HEK293 (cell line): ENCODE results near the gene CD151.

Experiments used
- CTCF ChIA-PET: fragments of 350-600 bp; formaldehyde crosslinking; extraction: SDS; loops from one replicate; lab custom pipeline; 2021; ENCODE audit warnings: antibody characterized with exemption; lab: Yijun Ruan, JAX
- POLR2A ChIA-PET: fragments of 300-600 bp; formaldehyde crosslinking; extraction: SDS; loops from one replicate; lab custom pipeline; 2020; ENCODE audit warnings: antibody characterized with exemption, inconsistent platforms; lab: Yijun Ruan, JAX
- H3K27ac ChIP-seq: fragments of 200-500 bp; sonication (Bioruptor generic); 2 replicates; pipeline ENCODE4 v1.5.1; 2014; ENCODE audit warnings: low read depth, low read length, control low read depth, inconsistent platforms; ENCODE audit errors: extremely low read depth
- H3K36me3 ChIP-seq, 2 experiments: fragments of 200-500 bp in 1 of 2; sonication (Bioruptor generic) in 1 of 2; 1 replicate in 1 of 2; 2 replicates in 1 of 2; pipeline ENCODE4 v1.5.1; 2014 to 2017; ENCODE audit warnings: inconsistent platforms in 2 of 2, low read length in 2 of 2; ENCODE audit not compliant: control insufficient read depth in 2 of 2, insufficient read depth in 1 of 2
- H3K4me1 ChIP-seq: fragments of 200-500 bp; sonication (Bioruptor generic); 2 replicates; pipeline ENCODE4 v1.5.1; 2014; ENCODE audit warnings: mild to moderate bottlenecking, low read length, inconsistent platforms; ENCODE audit not compliant: control insufficient read depth, insufficient read depth
- H3K4me3 ChIP-seq: 2 replicates; pipeline ENCODE4 v1.5.1; 2011; ENCODE audit warnings: low read depth, mild to moderate bottlenecking, control low read depth, low read length, moderate library complexity
- H3K9me3 ChIP-seq: fragments of 200-500 bp; sonication (Bioruptor generic); 2 replicates; pipeline ENCODE4 v1.5.1; 2014; ENCODE audit warnings: low read depth, low read length, inconsistent platforms; ENCODE audit not compliant: control insufficient read depth, insufficient read depth
- BCL11A ChIP-seq: fragments of 450-650 bp; formaldehyde crosslinking; IDR thresholded peaks from 2 replicates; pipeline ENCODE4 v1.5.1; 2016; ENCODE audit warnings: low read depth, missing biosample characterization, missing genetic modification characterization
- BCL11B ChIP-seq: fragments of 450-650 bp; formaldehyde crosslinking; IDR thresholded peaks from 2 replicates; pipeline ENCODE4 v1.5.1; 2016; ENCODE audit warnings: low read depth, missing biosample characterization, missing genetic modification characterization
- GLIS1 ChIP-seq: fragments of 450-650 bp; formaldehyde crosslinking; IDR thresholded peaks from 2 replicates; pipeline ENCODE4 v1.5.1; 2016; ENCODE audit warnings: missing biosample characterization, missing genetic modification characterization
- HIC1 ChIP-seq: fragments of 450-650 bp; formaldehyde crosslinking; IDR thresholded peaks from 2 replicates; pipeline ENCODE4 v1.5.1; 2016; ENCODE audit warnings: missing biosample characterization, missing genetic modification characterization
- HOXC10 ChIP-seq: sonication (generic); formaldehyde crosslinking; IDR thresholded peaks from 2 replicates; pipeline ENCODE4 v1.8.1; 2023; ENCODE audit warnings: mild to moderate bottlenecking, missing genetic modification reagents
- IKZF3 ChIP-seq: fragments of 450-650 bp; IDR thresholded peaks from 2 replicates; pipeline ENCODE4 v1.5.0; 2018; ENCODE audit warnings: missing biosample characterization, mild to moderate bottlenecking, missing genetic modification characterization, moderate library complexity
- KLF1 ChIP-seq: fragments of 450-650 bp; formaldehyde crosslinking; IDR thresholded peaks from 2 replicates; pipeline ENCODE4 v1.5.1; 2016; ENCODE audit warnings: missing biosample characterization, missing genetic modification characterization
- SP2 ChIP-seq: fragments of 450-650 bp; formaldehyde crosslinking; IDR thresholded peaks from 2 replicates; pipeline ENCODE4 v1.5.1; 2016; ENCODE audit warnings: missing biosample characterization, missing genetic modification characterization
- SP7 ChIP-seq: fragments of 450-650 bp; formaldehyde crosslinking; IDR thresholded peaks from 2 replicates; pipeline ENCODE4 v1.5.1; 2016; ENCODE audit warnings: missing biosample characterization, missing genetic modification characterization
- ZFHX2 ChIP-seq: fragments of 450-650 bp; formaldehyde crosslinking; conservative IDR thresholded peaks from 2 replicates; pipeline ENCODE4 v1.5.1; 2016; ENCODE audit warnings: missing biosample characterization, missing genetic modification characterization
- ZIC2 ChIP-seq: fragments of 450-650 bp; formaldehyde crosslinking; IDR thresholded peaks from 2 replicates; pipeline ENCODE4 v1.5.1; 2016; ENCODE audit warnings: missing biosample characterization, missing genetic modification characterization
- ZNF184 ChIP-seq: fragments of 450-650 bp; IDR thresholded peaks from 2 replicates; pipeline ENCODE4 v1.5.1; 2018; ENCODE audit warnings: missing biosample characterization, mild to moderate bottlenecking, missing genetic modification characterization
- ZNF19 ChIP-seq: fragments of 450-650 bp; formaldehyde crosslinking; IDR thresholded peaks from 2 replicates; pipeline ENCODE4; 2016; ENCODE audit warnings: missing biosample characterization, missing genetic modification characterization, low read depth
- ZNF211 ChIP-seq: fragments of 450-650 bp; formaldehyde crosslinking; IDR thresholded peaks from 2 replicates; pipeline ENCODE4 v1.5.1; 2016; ENCODE audit warnings: low read depth, missing biosample characterization, missing genetic modification characterization
- ZNF223 ChIP-seq: fragments of 450-650 bp; formaldehyde crosslinking; IDR thresholded peaks from 2 replicates; pipeline ENCODE4 v1.5.1; 2016; ENCODE audit warnings: missing biosample characterization, missing genetic modification characterization
- ZNF341 ChIP-seq: fragments of 450-650 bp; formaldehyde crosslinking; IDR thresholded peaks from 2 replicates; pipeline ENCODE4; 2016; ENCODE audit warnings: low read depth, missing biosample characterization, missing genetic modification characterization
- ZNF366 ChIP-seq: fragments of 450-650 bp; formaldehyde crosslinking; conservative IDR thresholded peaks from 2 replicates; pipeline ENCODE4 v1.5.1; 2016; ENCODE audit warnings: missing biosample characterization, missing genetic modification characterization
- ZNF596 ChIP-seq: fragments of 450-650 bp; IDR thresholded peaks from 2 replicates; pipeline ENCODE4 v1.5.0; 2018; ENCODE audit warnings: missing biosample characterization, mild to moderate bottlenecking, missing genetic modification characterization, moderate library complexity
- ZNF747 ChIP-seq: fragments of 450-650 bp; formaldehyde crosslinking; IDR thresholded peaks from 2 replicates; pipeline ENCODE4 v1.5.1; 2016; ENCODE audit warnings: missing biosample characterization, missing genetic modification characterization
- ZNF777 ChIP-seq: fragments of 450-650 bp; formaldehyde crosslinking; IDR thresholded peaks from 2 replicates; pipeline ENCODE4 v1.5.1; 2017; ENCODE audit warnings: missing biosample characterization, missing genetic modification characterization, borderline replicate concordance
- ZNF791 ChIP-seq: fragments of 450-650 bp; formaldehyde crosslinking; IDR thresholded peaks from 2 replicates; pipeline ENCODE4 v1.5.1; 2016; ENCODE audit warnings: missing biosample characterization, missing genetic modification characterization
- ZSCAN16 ChIP-seq: fragments of 450-650 bp; formaldehyde crosslinking; IDR thresholded peaks from 2 replicates; pipeline ENCODE4 v1.5.1; 2016; ENCODE audit warnings: missing biosample characterization, missing genetic modification characterization
- TF ChIP-seq, protein P1 (sequence below): fragments of 450-650 bp; formaldehyde crosslinking; IDR thresholded peaks from 2 replicates; pipeline ENCODE4 v1.5.1; 2016; ENCODE audit warnings: missing biosample characterization, missing genetic modification characterization
- TF ChIP-seq, protein P2 (sequence below): fragments of 450-650 bp; formaldehyde crosslinking; IDR thresholded peaks from 2 replicates; pipeline ENCODE4 v1.5.1; 2016; ENCODE audit warnings: missing biosample characterization, missing genetic modification characterization
- TF ChIP-seq, protein P3 (sequence below): fragments of 450-650 bp; formaldehyde crosslinking; IDR thresholded peaks from 2 replicates; pipeline ENCODE4 v1.5.1; 2016; ENCODE audit warnings: missing biosample characterization, missing genetic modification characterization
- TF ChIP-seq, protein P4 (sequence below): fragments of 450-650 bp; formaldehyde crosslinking; IDR thresholded peaks from 2 replicates; pipeline ENCODE4 v1.5.1; 2016; ENCODE audit warnings: missing biosample characterization, missing genetic modification characterization

CD151 gene

GRCh38 chr11:833849-834311, 1.1 kb downstream of the CD151 start (continued):
- TF ChIP-seq, protein P1, sequence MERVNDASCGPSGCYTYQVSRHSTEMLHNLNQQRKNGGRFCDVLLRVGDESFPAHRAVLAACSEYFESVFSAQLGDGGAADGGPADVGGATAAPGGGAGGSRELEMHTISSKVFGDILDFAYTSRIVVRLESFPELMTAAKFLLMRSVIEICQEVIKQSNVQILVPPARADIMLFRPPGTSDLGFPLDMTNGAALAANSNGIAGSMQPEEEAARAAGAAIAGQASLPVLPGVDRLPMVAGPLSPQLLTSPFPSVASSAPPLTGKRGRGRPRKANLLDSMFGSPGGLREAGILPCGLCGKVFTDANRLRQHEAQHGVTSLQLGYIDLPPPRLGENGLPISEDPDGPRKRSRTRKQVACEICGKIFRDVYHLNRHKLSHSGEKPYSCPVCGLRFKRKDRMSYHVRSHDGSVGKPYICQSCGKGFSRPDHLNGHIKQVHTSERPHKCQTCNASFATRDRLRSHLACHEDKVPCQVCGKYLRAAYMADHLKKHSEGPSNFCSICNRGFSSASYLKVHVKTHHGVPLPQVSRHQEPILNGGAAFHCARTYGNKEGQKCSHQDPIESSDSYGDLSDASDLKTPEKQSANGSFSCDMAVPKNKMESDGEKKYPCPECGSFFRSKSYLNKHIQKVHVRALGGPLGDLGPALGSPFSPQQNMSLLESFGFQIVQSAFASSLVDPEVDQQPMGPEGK (tag by site-specific recombination): peak; percentile 31; the same call in 1 of the 2 replicates
- TF ChIP-seq ZNF341: no peak; the same call in 1 of the 2 replicates
- TF ChIP-seq ZNF747: no peak
- TF ChIP-seq ZNF211 (tag by site-specific recombination): no peak
- no peak for TF ChIP-seq ZNF596 (tag by site-specific recombination)
- no peak for TF ChIP-seq ZNF223
- TF ChIP-seq ZNF19 (tag by site-specific recombination): no peak
- TF ChIP-seq HIC1 (tag by site-specific recombination): peak; percentile 41; the same call in 1 of the 2 replicates
- peak; percentile 20; the same call in 1 of the 2 replicates for TF ChIP-seq ZFHX2 (tag by site-specific recombination)
- peak; percentile 56 for TF ChIP-seq KLF1
- peak; percentile 22; the same call in 1 of the 2 replicates for TF ChIP-seq ZNF366 (tag by site-specific recombination)
- TF ChIP-seq ZNF777 (tag by site-specific recombination): no peak
- no peak for TF ChIP-seq ZNF791 (tag by site-specific recombination)
- TF ChIP-seq, protein P2, sequence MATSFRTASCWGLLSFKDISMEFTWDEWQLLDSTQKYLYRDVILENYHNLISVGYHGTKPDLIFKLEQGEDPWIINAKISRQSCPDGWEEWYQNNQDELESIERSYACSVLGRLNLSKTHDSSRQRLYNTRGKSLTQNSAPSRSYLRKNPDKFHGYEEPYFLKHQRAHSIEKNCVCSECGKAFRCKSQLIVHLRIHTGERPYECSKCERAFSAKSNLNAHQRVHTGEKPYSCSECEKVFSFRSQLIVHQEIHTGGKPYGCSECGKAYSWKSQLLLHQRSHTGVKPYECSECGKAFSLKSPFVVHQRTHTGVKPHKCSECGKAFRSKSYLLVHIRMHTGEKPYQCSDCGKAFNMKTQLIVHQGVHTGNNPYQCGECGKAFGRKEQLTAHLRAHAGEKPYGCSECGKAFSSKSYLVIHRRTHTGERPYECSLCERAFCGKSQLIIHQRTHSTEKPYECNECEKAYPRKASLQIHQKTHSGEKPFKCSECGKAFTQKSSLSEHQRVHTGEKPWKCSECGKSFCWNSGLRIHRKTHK (tag by site-specific recombination): no peak
- TF ChIP-seq, protein P3, sequence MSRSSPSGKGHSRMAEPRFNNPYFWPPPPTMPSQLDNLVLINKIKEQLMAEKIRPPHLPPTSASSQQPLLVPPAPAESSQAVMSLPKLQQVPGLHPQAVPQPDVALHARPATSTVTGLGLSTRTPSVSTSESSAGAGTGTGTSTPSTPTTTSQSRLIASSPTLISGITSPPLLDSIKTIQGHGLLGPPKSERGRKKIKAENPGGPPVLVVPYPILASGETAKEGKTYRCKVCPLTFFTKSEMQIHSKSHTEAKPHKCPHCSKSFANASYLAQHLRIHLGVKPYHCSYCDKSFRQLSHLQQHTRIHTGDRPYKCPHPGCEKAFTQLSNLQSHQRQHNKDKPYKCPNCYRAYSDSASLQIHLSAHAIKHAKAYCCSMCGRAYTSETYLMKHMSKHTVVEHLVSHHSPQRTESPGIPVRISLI (tag by site-specific recombination): no peak
- TF ChIP-seq SP7: peak; percentile 39; the same call in 1 of the 2 replicates
- no peak for TF ChIP-seq ZNF184
- no peak for TF ChIP-seq ZSCAN16 (tag by site-specific recombination)
- TF ChIP-seq HOXC10 (CRISPR knock-in tag): no peak

- H3K27ac ChIP-seq: no peak overlapping the region
- CTCF ChIA-PET: interaction anchor here (0.7 to 1.0 kb wide), 2 partner anchors 18 to 60 kb away, joined by 3 to 4 read pairs; no protein-coding TSS in a partner anchor
- no peaks in the 10 kb centered on the region; the same call in 1 of the 2 replicates for H3K4me1 ChIP-seq
- peak overlapping the region; percentile 9 for H3K4me3 ChIP-seq
- H3K36me3 ChIP-seq: peaks cover 0 to 49% of the 10 kb centered on the region in 2 experiments; a peak in 1 of 3 replicates
- H3K9me3 ChIP-seq: no peaks in the 10 kb centered on the region
- POLR2A ChIA-PET: interaction anchor here (1.0 to 15.0 kb wide), 7 partner anchors 7 to 38 kb away, joined by 3 to 202 read pairs (median 4); partner anchors contain the start of genes PNPLA2, POLR2L, RPLP2 and TSPAN4
- 0 out of 2 replicates have a peak, but pooled peaks have one; percentile 2 for TF ChIP-seq BCL11B (tag by site-specific recombination)
- peak; percentile 68; the same call in 1 of the 2 replicates for TF ChIP-seq ZIC2 (tag by site-specific recombination)
- TF ChIP-seq SP2: peak; percentile 37
- TF ChIP-seq GLIS1 (tag by site-specific recombination): peak; percentile 25; the same call in 1 of the 2 replicates
- 0 out of 2 replicates have a peak, but pooled peaks have one; percentile 10 for TF ChIP-seq BCL11A (tag by site-specific recombination)
- TF ChIP-seq IKZF3 (tag by site-specific recombination): no peak
- TF ChIP-seq, protein P4, sequence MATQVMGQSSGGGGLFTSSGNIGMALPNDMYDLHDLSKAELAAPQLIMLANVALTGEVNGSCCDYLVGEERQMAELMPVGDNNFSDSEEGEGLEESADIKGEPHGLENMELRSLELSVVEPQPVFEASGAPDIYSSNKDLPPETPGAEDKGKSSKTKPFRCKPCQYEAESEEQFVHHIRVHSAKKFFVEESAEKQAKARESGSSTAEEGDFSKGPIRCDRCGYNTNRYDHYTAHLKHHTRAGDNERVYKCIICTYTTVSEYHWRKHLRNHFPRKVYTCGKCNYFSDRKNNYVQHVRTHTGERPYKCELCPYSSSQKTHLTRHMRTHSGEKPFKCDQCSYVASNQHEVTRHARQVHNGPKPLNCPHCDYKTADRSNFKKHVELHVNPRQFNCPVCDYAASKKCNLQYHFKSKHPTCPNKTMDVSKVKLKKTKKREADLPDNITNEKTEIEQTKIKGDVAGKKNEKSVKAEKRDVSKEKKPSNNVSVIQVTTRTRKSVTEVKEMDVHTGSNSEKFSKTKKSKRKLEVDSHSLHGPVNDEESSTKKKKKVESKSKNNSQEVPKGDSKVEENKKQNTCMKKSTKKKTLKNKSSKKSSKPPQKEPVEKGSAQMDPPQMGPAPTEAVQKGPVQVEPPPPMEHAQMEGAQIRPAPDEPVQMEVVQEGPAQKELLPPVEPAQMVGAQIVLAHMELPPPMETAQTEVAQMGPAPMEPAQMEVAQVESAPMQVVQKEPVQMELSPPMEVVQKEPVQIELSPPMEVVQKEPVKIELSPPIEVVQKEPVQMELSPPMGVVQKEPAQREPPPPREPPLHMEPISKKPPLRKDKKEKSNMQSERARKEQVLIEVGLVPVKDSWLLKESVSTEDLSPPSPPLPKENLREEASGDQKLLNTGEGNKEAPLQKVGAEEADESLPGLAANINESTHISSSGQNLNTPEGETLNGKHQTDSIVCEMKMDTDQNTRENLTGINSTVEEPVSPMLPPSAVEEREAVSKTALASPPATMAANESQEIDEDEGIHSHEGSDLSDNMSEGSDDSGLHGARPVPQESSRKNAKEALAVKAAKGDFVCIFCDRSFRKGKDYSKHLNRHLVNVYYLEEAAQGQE: no peak
Observed at GRCh38 chr11:834371-835316, 1.9 kb downstream of the CD151 start.
